Globus pallidus (tissue), 1 donor: ENCODE measurements around the gene VAT1.
"Not testable (repeated sequence)": the region's sequence is repeated elsewhere in the genome, so short reads cannot be mapped to it uniquely, and the experiment has no call there.

Experiments used
- DNase-seq: peaks from one replicate; pipeline ENCODE4 v3.0.0-alpha.2; 2015; ENCODE audit warnings: low spot score

VAT1 gene

GRCh38 chr17:42973323-42973722 is 48.9 kb downstream of the VAT1 start:
- DNase-seq, result not testable (repeated sequence)

- no peak for DNase-seq
These were observed 50.6 kb downstream of the VAT1 start for GRCh38 chr17:42971589-42971988.

- no peak for DNase-seq
These were observed 53.1 kb downstream of the VAT1 start for GRCh38 chr17:42969001-42969581.

GRCh38 chr17:42967925-42968324 is 54.3 kb downstream of the VAT1 start:
- no peak for DNase-seq
